Muscle layer of duodenum (tissue), 2 donors: ENCODE measurements around the gene FAM114A2.
A peak's percentile ranks its signal among the peaks of the same experiment; 100 is the strongest.

Experiments
- H3K27ac ChIP-seq: one replicate; pipeline ENCODE4 v1.7.0; 2013; ENCODE audit warnings: mild to moderate bottlenecking, low read length
- H3K27me3 ChIP-seq: one replicate; pipeline ENCODE4 v1.7.0; 2013; ENCODE audit warnings: low read depth, mild to moderate bottlenecking, control low read depth, low read length
- H3K36me3 ChIP-seq, 2 donors: one replicate each; pipeline ENCODE4 v1.7.0; 2013; ENCODE audit warnings: low read length in 2 of 2, control low read depth in 1 of 2, mild to moderate bottlenecking in 1 of 2; ENCODE audit not compliant: insufficient read depth in 2 of 2, control insufficient read depth in 1 of 2
- H3K4me1 ChIP-seq, 2 donors: one replicate each; pipeline ENCODE4 v1.7.0; 2013; ENCODE audit warnings: low read length in 2 of 2, mild to moderate bottlenecking in 2 of 2, control low read depth in 1 of 2, moderate library complexity in 1 of 2; ENCODE audit not compliant: insufficient read depth in 2 of 2, control insufficient read depth in 1 of 2
- H3K4me3 ChIP-seq, 2 donors: one replicate each; pipeline ENCODE4 v1.7.0; 2013; ENCODE audit warnings: low read length in 2 of 2, low read depth in 1 of 2, mild to moderate bottlenecking in 1 of 2
- H3K9me3 ChIP-seq, 2 donors: one replicate each; pipeline ENCODE4 v1.7.0; 2013; ENCODE audit warnings: low read length in 2 of 2, control low read depth in 1 of 2, mild to moderate bottlenecking in 1 of 2; ENCODE audit not compliant: control insufficient read depth in 1 of 2
- donor health status: healthy.

FAM114A2 gene

DNA sequence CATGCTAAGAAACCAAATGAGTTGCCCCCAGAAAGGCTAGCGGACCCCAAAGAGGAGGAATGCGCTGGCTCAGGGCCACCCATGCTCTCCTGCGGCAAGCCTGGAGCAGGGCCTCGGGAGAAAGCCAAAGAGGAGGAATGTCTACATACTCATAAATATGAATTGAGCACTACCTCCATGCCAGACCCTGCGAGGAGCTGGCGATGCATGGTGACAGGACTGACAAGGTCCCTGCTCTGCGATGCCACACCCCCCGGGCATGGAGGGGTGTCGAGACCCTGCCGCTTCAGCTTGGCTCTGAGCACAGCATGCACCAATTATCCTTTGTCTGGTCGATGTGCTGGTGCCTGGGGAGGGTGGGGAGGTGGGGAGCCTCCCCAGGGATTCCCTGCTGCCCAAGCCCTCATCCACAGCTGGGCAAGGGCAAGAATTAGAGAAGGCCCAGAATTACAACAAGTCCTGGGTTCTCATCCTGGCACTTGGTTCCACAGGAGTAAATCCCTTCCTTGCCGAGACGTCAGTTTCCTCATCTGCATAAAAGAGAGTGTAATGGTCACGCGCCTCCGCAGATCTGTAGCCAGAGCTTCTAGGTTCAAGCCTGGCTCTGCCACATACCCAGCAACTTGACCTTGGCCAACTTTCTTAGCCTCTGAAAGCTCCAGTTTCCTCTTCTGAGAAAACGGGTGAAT, 74.4 kb downstream of the FAM114A2 start:
- Histone ChIP-seq H3K9me3 (no peaks in the 10 kb centered on the region), H3K4me1 (peaks cover 3 to 7% of the 10 kb centered on the region in 2 donors), H3K27me3 (no peaks in the 10 kb centered on the region), H3K4me3 (no peak overlapping the region), H3K36me3 (no peaks in the 10 kb centered on the region), H3K27ac (no peak overlapping the region)

DNA sequence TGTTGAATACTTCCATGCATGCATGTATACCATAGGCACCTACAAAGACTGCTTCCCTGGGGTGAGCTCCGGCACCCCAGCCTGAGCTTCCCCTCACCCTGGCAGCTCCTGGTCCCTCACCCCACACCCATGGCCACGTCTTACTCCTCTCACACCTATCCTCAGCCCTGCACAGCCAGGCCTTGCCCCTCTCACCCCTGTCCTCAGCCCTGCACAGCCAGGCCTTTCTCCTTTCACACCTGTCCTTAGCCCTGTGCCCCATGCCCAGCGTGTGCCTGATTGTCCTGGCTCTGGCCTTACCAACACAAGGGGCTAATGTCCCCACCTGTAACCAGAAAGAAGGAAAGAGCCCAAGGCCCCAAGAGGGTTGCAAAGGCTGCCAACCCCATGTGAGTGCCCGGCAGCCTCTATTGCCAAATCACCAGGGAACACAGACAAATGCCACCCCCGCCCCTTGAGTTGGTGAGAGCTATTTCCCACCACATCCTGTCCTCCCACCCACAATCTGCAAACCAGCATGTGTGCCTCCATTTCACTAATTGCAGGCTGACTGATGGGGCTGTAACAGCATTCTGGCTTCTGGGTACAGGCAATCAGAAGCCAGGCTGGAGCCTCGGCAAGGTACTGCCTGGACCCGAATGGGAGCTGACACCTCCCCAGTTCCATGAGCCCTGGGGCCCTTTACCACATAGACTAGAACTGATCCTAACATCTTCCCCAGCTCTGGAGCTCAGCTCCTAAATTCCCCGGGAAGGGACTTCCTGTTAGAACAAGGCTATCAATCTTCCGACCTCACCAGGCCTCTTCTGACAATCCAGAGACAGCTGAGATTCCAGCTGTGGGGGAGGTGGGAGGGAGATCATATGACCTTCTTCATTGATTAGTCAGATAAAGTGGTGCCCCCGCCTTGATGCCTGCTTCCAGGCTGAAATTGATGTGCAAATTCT, 78.2 kb downstream of the FAM114A2 start:
- no peaks in the 10 kb centered on the region for H3K27me3 ChIP-seq
- no peak overlapping the region for H3K27ac ChIP-seq
- H3K4me3 ChIP-seq = no peak overlapping the region
- H3K9me3 ChIP-seq = peaks cover 0 to 4% of the 10 kb centered on the region in 2 donors
- H3K36me3 ChIP-seq = no peaks in the 10 kb centered on the region
- H3K4me1 ChIP-seq = peaks cover 3 to 10% of the 10 kb centered on the region in 2 donors

DNA sequence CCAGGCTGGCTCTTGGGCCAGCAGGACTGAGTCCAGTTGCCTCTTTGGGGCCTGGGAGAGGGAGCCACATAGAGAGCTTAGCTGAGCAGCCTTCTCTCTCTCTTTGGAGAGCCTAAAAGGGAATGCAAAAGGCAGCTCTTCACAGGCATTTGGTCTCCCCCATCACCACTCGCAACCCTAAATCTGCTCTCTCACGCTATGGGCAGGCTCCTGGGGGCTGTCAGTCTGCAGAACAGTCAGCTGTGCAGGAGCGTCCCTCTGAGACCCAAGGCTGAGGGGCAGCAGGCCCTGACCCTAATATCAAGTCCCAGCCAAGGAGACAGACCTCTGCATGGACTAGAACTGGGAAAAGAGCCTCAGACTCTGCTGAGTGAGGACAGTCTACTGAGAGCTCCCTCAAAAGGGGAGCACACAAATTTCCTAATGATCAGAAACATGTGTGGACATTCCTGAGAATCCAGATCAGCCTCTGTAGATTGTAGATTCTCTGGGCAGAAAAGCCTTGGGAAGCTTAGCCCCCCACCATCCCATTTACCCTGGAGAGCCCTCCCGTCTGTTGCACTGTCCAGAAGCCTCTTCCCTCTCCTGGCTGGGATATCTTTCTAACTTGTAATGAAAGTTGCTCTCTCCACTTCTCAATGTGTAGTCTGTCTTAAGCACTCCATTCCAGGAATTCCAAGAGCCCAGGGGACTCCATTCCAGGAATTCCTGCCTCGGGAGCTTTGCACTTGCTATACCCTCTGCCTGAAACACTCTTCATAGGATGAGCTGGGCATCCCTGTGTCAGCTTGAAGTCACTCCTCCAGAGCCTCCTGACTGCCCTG, 79.4 kb downstream of the FAM114A2 start:
- H3K4me1 ChIP-seq = peaks cover 3 to 10% of the 10 kb centered on the region in 2 donors
- no peak overlapping the region for H3K27ac ChIP-seq
- H3K4me3 ChIP-seq = no peak overlapping the region
- peaks cover 0 to 4% of the 10 kb centered on the region in 2 donors for H3K9me3 ChIP-seq
- H3K27me3 ChIP-seq = no peaks in the 10 kb centered on the region
- H3K36me3 ChIP-seq = no peaks in the 10 kb centered on the region

DNA sequence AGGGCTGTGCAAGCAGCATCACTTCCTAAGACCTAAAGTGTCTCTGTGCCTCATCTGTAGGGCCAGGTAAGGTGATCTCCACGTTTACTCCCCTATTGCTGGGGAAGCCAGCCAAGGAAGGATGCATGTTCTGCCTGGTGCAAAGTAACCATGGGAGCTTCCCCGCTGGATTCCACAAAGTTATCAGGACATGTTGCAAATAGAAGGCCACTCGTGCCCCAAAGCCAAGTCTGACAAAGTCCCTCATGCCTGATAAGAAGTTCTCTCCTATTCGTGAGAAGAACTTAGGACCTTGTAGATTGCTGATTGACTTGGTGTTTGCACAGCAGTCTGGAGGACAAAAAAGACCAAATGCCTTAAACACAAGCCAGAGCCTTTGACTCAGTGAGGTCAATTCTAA, 81.5 kb downstream of the FAM114A2 start:
- Histone ChIP-seq H3K4me1 (peaks cover 3 to 10% of the 10 kb centered on the region in 2 donors), H3K27me3 (no peaks in the 10 kb centered on the region), H3K4me3 (no peak overlapping the region), H3K9me3 (peaks cover 0 to 4% of the 10 kb centered on the region in 2 donors), H3K27ac (no peak overlapping the region), H3K36me3 (no peaks in the 10 kb centered on the region)

DNA sequence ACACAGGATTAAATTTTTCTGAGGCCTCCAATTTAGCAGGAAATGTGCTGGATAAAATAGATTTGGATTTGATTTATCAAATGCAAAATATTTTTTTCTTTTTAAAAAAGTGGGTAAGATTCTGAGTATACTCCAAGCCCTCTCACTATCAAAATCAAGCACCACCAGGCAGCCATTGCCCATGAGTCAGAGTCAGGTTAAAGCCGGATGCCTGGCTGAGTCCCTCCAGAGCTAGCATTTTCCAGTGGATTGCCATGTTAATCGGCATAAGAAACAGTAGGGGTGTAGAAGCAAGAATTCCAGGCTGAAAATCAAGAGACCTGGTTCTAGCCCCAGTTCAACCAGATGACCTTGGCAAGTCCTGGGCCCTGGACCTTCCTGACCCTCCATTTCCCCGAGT, 85.3 kb downstream of the FAM114A2 start:
- Histone ChIP-seq H3K9me3 (peaks cover 0 to 4% of the 10 kb centered on the region in 2 donors), H3K4me1 (no peaks in the 10 kb centered on the region), H3K36me3 (no peaks in the 10 kb centered on the region), H3K27me3 (no peaks in the 10 kb centered on the region), H3K4me3 (no peak overlapping the region), H3K27ac (no peak overlapping the region)

DNA sequence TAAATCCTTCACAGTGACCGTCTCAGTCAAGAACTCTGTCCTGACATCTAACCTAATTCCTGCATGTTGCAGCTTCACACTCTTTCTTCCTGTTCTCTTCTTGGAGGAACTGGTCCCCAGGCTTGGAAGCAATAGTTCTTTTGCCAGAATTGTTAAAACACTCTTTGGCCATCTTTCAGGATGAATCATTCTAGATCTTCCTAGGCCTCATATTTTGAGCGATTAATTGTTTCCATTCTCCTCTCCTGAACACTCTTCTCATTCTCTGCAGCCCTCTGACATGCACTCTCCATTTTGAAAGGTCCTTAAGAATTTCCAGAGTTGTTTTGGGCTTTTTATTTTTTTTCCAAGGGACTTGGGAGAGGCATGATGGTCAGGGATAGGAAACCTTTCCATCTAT, 85.8 kb downstream of the FAM114A2 start:
- H3K27me3 ChIP-seq = no peaks in the 10 kb centered on the region
- no peaks in the 10 kb centered on the region for H3K4me1 ChIP-seq

DNA sequence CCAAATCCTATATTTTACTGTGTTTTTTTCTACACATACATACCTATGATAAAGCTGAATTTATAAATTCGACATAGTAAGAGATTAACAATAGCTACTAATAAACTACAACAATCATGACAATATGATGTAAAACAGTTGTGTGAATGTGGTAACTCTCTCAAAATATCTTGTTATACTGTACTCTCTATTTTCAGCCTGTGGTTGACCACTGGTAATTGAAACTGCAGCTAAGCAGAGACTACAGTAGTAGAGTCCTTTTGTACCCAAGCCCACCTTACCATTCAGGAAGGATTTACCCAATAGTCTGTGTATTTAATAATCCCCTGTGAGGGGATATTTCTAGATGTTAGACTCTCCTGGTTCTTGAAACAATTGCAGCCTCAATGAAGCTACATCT, 86.7 kb downstream of the FAM114A2 start:
- H3K4me1 ChIP-seq = no peaks in the 10 kb centered on the region
- H3K4me3 ChIP-seq = no peak overlapping the region
- no peaks in the 10 kb centered on the region for H3K27me3 ChIP-seq
- H3K9me3 ChIP-seq = peaks cover 0 to 4% of the 10 kb centered on the region in 2 donors
- H3K27ac ChIP-seq = no peak overlapping the region
- no peaks in the 10 kb centered on the region for H3K36me3 ChIP-seq

More for the DNA sequence above, 85.8 kb downstream of the FAM114A2 start:
- Histone ChIP-seq H3K36me3 (no peaks in the 10 kb centered on the region), H3K27ac (no peak overlapping the region), H3K4me3 (no peak overlapping the region), H3K9me3 (peaks cover 0 to 4% of the 10 kb centered on the region in 2 donors)

DNA sequence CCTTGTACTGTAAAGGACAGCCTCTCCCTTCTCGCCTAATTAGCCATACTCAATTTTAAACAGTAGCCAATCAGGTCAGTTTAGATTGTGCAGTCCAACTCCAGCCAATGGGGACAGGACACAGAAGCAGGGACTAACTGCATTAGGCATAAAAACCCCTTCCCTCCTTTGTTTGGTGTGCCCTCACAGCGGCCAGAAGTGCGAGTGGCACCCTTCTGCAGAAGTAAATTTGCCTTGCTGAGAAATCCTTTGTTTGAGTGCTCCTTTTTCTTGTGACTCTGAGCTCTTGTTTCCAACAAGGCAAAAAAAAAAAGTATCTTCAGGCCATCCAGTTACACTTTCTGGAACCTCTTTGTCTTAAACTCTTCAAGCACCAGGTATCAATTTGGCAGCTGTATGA, 97.4 kb downstream of the FAM114A2 start:
- Histone ChIP-seq H3K27me3 (no peaks in the 10 kb centered on the region), H3K9me3 (peaks cover 20 to 51% of the 10 kb centered on the region in 2 donors), H3K4me1 (no peaks in the 10 kb centered on the region)

More for the DNA sequence above, 97.4 kb downstream of the FAM114A2 start:
- Histone ChIP-seq H3K4me3 (peak overlapping the region in 1 of 2 donors; percentile 22), H3K27ac (no peak overlapping the region), H3K36me3 (no peaks in the 10 kb centered on the region)
